ENCODE data around the gene VPS13C.

GRCh38 chr15:61815356-61816083 is 244.7 kb downstream of the VPS13C start:
- TF ChIP-seq CTCF (IDR thresholded peaks at IDR 0.05) (no peak), POLR2A (IDR thresholded peaks at IDR 0.05) (no peak)
